C4-2B (cell line): Measurements from ENCODE around the gene COL4A5.

Experiments
- ZFX ChIP-seq: fragments of 450-650 bp; IDR thresholded peaks from 2 replicates; pipeline ENCODE4 v1.6.1; 2017
- TF ChIP-seq, protein P1 (sequence below): fragments of 450-650 bp; conservative IDR thresholded peaks from 2 replicates; pipeline ENCODE4 v1.5.1; 2017; ENCODE audit warnings: mild to moderate bottlenecking

DNA sequence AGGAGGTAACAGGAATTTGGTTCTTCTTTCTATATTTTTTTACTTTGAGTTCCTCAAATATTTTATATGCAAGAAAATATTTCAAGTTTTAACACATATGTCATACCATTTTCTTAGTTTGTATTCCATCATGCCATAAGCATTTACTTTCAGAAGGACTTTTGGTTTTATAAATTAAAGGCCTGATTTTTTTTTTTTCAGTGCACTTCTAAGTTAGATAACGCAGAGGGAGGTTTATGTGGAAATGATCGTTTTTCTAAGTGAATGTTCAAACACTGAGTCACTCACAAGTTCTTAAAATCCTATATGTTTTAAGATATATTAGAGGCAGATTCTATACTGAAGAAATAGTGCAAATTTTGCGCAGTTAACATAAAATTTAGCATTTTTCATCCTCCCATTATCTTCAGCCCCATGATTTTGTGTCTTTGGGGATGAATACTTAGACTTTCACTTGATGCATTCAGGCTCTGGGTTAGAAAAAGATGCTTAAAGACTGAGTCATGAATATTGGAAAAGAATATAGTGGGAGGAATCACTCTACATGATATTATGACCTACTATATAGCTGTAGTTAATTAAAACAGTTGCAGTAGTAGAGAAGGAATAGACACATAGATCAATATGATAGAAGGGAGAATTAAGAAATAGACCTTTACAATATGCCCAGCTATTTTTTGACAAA is 54.9 kb downstream of the COL4A5 start:
- TF ChIP-seq, protein P1, sequence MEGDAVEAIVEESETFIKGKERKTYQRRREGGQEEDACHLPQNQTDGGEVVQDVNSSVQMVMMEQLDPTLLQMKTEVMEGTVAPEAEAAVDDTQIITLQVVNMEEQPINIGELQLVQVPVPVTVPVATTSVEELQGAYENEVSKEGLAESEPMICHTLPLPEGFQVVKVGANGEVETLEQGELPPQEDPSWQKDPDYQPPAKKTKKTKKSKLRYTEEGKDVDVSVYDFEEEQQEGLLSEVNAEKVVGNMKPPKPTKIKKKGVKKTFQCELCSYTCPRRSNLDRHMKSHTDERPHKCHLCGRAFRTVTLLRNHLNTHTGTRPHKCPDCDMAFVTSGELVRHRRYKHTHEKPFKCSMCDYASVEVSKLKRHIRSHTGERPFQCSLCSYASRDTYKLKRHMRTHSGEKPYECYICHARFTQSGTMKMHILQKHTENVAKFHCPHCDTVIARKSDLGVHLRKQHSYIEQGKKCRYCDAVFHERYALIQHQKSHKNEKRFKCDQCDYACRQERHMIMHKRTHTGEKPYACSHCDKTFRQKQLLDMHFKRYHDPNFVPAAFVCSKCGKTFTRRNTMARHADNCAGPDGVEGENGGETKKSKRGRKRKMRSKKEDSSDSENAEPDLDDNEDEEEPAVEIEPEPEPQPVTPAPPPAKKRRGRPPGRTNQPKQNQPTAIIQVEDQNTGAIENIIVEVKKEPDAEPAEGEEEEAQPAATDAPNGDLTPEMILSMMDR: no peak
- no peak for TF ChIP-seq ZFX
